ENCODE measurements around the gene DLK1. TPM values are rescaled to one million over a fixed set of nuclear protein-coding genes. Genes with fewer than 3 reads are reported as not detected.

Gene DLK1
- total and polyA plus RNA-seq, 2 of the 13 experiments (the other 11 are each of a cell fraction or from before 2014, with no cell fraction given), result 95.5 to 312 TPM

- no peak for TF ChIP-seq FLYWCH1 (CRISPR knock-in tag; IDR thresholded peaks at IDR 0.05)
- no peak for TF ChIP-seq KMT2A (CRISPR knock-in tag; IDR thresholded peaks at IDR 0.05)
- TF ChIP-seq SRSF4 (IDR thresholded peaks at IDR 0.05; ENCODE audit: low read depth, low read length, poor library complexity, severe bottlenecking), result no peak
- TF ChIP-seq ZNF496 (CRISPR knock-in tag; IDR thresholded peaks at IDR 0.05; ENCODE audit: insufficient replicate concordance), result no peak
- TF ChIP-seq ZXDC (CRISPR knock-in tag; IDR thresholded peaks at IDR 0.05), result no peak
- no peak for TF ChIP-seq RAD21 (CRISPR knock-in tag; IDR thresholded peaks at IDR 0.05)
- peak; percentile 95 for TF ChIP-seq MED1 (CRISPR knock-in tag; IDR thresholded peaks at IDR 0.05)
- no peak for TF ChIP-seq ZBTB26 (CRISPR knock-in tag; IDR thresholded peaks at IDR 0.05; ENCODE audit: borderline replicate concordance)
- no peak for TF ChIP-seq ZNF143 (CRISPR knock-in tag; IDR thresholded peaks at IDR 0.05)
- no peak for TF ChIP-seq ZNF577 (CRISPR knock-in tag; IDR thresholded peaks at IDR 0.05; ENCODE audit: borderline replicate concordance, low read depth)
- no peak for TF ChIP-seq ZNF883 (CRISPR knock-in tag; IDR thresholded peaks at IDR 0.05; ENCODE audit: not compliant biosample characterization)
- TF ChIP-seq ZNF276 (CRISPR knock-in tag; IDR thresholded peaks at IDR 0.05; ENCODE audit: low read depth), result no peak
- no peak for TF ChIP-seq ZFP41 (CRISPR knock-in tag; IDR thresholded peaks at IDR 0.05; ENCODE audit: borderline replicate concordance)
- TF ChIP-seq REST (IDR thresholded peaks at IDR 0.05; ENCODE audit: borderline replicate concordance in 1 of 2, low read depth in 1 of 2, low read length in 2 of 2), result no peak
- no peak for TF ChIP-seq TAF1 (CRISPR knock-in tag; IDR thresholded peaks at IDR 0.05)
- TF ChIP-seq ZNF34 (CRISPR knock-in tag; IDR thresholded peaks at IDR 0.05; ENCODE audit: borderline replicate concordance), result no peak
Measured at GRCh38 chr14:100749967-100750597, 23.4 kb downstream of the DLK1 start (continued).
